Parathyroid adenoma (tissue), 2 donors: ENCODE data around the gene MAPT.

Source experiments
- H2AFZ ChIP-seq: fragments of 300-600 bp; sonication (generic); one replicate; pipeline ENCODE4 v1.7.0; 2017; ENCODE audit warnings: antibody characterized with exemption, mild to moderate bottlenecking
- H3K27ac ChIP-seq: fragments of 300-600 bp; sonication (generic); one replicate; pipeline ENCODE4 v1.7.0; 2017
- H3K27me3 ChIP-seq: fragments of 300-600 bp; sonication (generic); one replicate; pipeline ENCODE4 v1.7.0; 2017; ENCODE audit warnings: low read length; ENCODE audit not compliant: control insufficient read depth, insufficient read depth
- H3K36me3 ChIP-seq: fragments of 300-600 bp; sonication (generic); one replicate; pipeline ENCODE4 v1.7.0; 2017; ENCODE audit warnings: low read length; ENCODE audit not compliant: control insufficient read depth, insufficient read depth
- H3K4me1 ChIP-seq: fragments of 300-600 bp; sonication (generic); one replicate; pipeline ENCODE4 v1.7.0; 2017; ENCODE audit warnings: control low read depth
- H3K4me2 ChIP-seq: fragments of 300-600 bp; sonication (generic); one replicate; pipeline ENCODE4 v1.7.0; 2017; ENCODE audit warnings: low read length
- H3K4me3 ChIP-seq: fragments of 300-600 bp; sonication (generic); one replicate; pipeline ENCODE4 v1.7.0; 2017; ENCODE audit warnings: low read depth, low read length
- H3K79me2 ChIP-seq: fragments of 300-600 bp; sonication (generic); one replicate; pipeline ENCODE4 v1.7.0; 2017; ENCODE audit warnings: control low read depth
- H3K9ac ChIP-seq: fragments of 300-600 bp; sonication (generic); one replicate; pipeline ENCODE4 v1.7.0; 2017; ENCODE audit warnings: mild to moderate bottlenecking
- H3K9me3 ChIP-seq: fragments of 300-600 bp; sonication (generic); one replicate; pipeline ENCODE4 v1.7.0; 2017; ENCODE audit warnings: low read length; ENCODE audit not compliant: control insufficient read depth
- CTCF ChIP-seq: fragments of 300-600 bp; sonication (generic); IDR thresholded peaks from one replicate; pipeline ENCODE4 v1.7.0; 2017; ENCODE audit warnings: antibody characterized with exemption, mild to moderate bottlenecking
- donor health status: primary hyperparathyroidism.

The MAPT gene

GRCh38 chr17:45924332-45924820, 30.0 kb downstream of the MAPT start:
- Histone ChIP-seq H3K4me1 (peaks cover 5% of the 10 kb centered on the region), H3K4me3 (no peak overlapping the region), H2AFZ (no peak overlapping the region), H3K79me2 (peaks cover 4% of the 10 kb centered on the region), H3K27ac (no peak overlapping the region), H3K36me3 (no peaks in the 10 kb centered on the region), H3K4me2 (no peak overlapping the region), H3K9me3 (no peaks in the 10 kb centered on the region), H3K9ac (no peak overlapping the region), H3K27me3 (no peaks in the 10 kb centered on the region)
- no peak for TF ChIP-seq CTCF

DNA sequence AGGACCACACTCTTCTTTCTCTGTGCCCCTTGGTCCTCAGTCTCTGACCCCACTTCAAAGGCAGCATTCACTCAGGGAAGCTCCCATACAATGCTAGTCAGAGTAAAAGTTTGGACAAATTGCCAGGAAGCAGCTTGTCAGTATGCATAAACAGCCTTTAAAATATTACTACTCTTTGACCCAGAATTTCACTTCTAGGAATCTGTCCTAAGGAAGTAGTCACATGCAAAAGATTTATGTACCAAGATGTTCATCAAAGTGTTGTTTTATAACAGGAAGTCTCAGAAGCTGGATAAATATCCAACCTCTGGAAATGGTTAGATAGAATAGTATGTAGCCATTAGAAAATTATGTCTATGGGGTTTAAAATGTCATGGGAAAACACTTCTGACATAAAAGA, 31.0 kb downstream of the MAPT start:
- Histone ChIP-seq H2AFZ (no peak overlapping the region), H3K36me3 (no peaks in the 10 kb centered on the region), H3K4me3 (no peak overlapping the region), H3K27me3 (no peaks in the 10 kb centered on the region), H3K79me2 (peaks cover 4% of the 10 kb centered on the region), H3K9me3 (no peaks in the 10 kb centered on the region), H3K27ac (no peak overlapping the region), H3K9ac (no peak overlapping the region), H3K4me1 (peaks cover 5% of the 10 kb centered on the region), H3K4me2 (no peak overlapping the region)
- TF ChIP-seq CTCF, result no peak

DNA sequence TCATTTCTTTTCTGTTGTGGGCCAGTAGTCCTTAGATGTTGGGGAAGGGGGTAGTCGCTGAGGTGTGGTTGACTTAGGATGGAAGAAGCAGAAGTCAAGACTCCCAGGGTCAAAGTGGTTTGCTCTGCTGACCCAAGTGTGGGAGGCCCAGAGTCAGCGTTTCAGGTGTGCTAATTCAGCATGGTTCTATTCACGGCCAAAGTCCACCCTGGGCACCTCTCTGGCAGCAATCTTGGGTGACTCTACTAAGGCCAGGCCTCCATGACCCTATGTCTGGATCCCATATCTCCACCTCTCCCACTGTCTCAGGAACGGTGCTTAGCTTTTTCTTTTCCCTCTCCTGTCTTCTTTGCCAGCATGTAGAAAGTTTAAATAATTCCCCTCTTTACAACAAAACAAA, 32.9 kb downstream of the MAPT start:
- H2AFZ ChIP-seq, result no peak overlapping the region
- TF ChIP-seq CTCF, result no peak
- H3K4me1 ChIP-seq, result peaks cover 5% of the 10 kb centered on the region
- no peak overlapping the region for H3K27ac ChIP-seq
- no peak overlapping the region for H3K9ac ChIP-seq
- H3K4me3 ChIP-seq, result no peak overlapping the region
- no peaks in the 10 kb centered on the region for H3K36me3 ChIP-seq
- H3K9me3 ChIP-seq, result no peaks in the 10 kb centered on the region
- H3K27me3 ChIP-seq, result no peaks in the 10 kb centered on the region
- H3K4me2 ChIP-seq, result no peak overlapping the region
- peaks cover 2% of the 10 kb centered on the region for H3K79me2 ChIP-seq

GRCh38 chr17:45929344-45929743, 35.0 kb downstream of the MAPT start:
- no peaks in the 10 kb centered on the region for H3K27me3 ChIP-seq
- H3K9me3 ChIP-seq, result no peaks in the 10 kb centered on the region
- no peaks in the 10 kb centered on the region for H3K36me3 ChIP-seq
- no peak for TF ChIP-seq CTCF
- no peak overlapping the region for H3K4me3 ChIP-seq
- H2AFZ ChIP-seq, result no peak overlapping the region
- H3K79me2 ChIP-seq, result peaks cover 2% of the 10 kb centered on the region
- H3K4me2 ChIP-seq, result no peak overlapping the region
- no peak overlapping the region for H3K9ac ChIP-seq
- no peaks in the 10 kb centered on the region for H3K4me1 ChIP-seq
- no peak overlapping the region for H3K27ac ChIP-seq

DNA sequence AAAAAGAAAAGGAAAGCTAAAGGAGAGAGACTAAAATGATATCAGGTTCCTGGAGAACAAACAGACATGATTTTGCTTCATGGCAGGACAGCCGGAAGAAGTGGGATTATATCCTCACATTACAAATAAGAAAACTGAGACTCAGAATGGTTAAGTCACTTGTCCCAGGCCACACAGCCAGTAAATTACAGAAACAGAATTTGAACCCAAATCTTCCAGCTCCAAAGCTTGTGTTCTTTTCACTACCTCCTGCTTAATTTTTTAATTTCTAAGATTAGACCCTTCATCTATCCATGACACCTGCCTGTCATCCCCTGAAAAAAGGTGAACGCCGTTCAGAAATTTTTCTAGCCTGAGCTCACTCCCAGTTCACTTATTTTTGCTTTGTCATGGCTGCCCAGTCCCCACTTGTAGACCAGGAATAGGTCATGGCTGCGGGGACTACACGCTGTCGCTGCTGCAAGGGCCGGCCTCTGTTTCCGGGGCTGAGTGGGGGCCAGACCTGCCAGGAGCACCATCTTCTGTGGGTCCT, 36.1 kb downstream of the MAPT start:
- H2AFZ ChIP-seq, result no peak overlapping the region
- H3K9me3 ChIP-seq, result no peaks in the 10 kb centered on the region
- H3K4me1 ChIP-seq, result no peaks in the 10 kb centered on the region
- no peaks in the 10 kb centered on the region for H3K27me3 ChIP-seq
- H3K4me2 ChIP-seq, result no peak overlapping the region
- H3K9ac ChIP-seq, result no peak overlapping the region
- TF ChIP-seq CTCF, result no peak
- H3K4me3 ChIP-seq, result no peak overlapping the region
- H3K79me2 ChIP-seq, result no peaks in the 10 kb centered on the region
- no peaks in the 10 kb centered on the region for H3K36me3 ChIP-seq
- no peak overlapping the region for H3K27ac ChIP-seq
